Effector memory CD8-positive, alpha-beta T cell (primary cell): ENCODE results near the gene PLCL2.

Experiments used
- ATAC-seq: fragments of 150-1000 bp; cut with Tn5 transposase; replicated peaks from 2 replicates; pipeline ENCODE4 v1.10.0; 2021; ENCODE audit warnings: mild to moderate bottlenecking, moderate library complexity
- DNase-seq, 3 experiments: peaks; one replicate each; pipeline ENCODE4 v3.0.0; 2021
- H3K27ac Mint-ChIP-seq, 2 donors: one replicate each; pipeline ENCODE4 v1.8.0; 2022; ENCODE audit warnings: mild to moderate bottlenecking in 2 of 2, mixed read lengths in 2 of 2, moderate library complexity in 2 of 2
- H3K27me3 Mint-ChIP-seq, 2 donors: one replicate each; pipeline ENCODE4 v1.8.0; 2022; ENCODE audit warnings: mixed read lengths in 2 of 2
- H3K36me3 Mint-ChIP-seq: one replicate; pipeline ENCODE4 v1.8.0; 2022; ENCODE audit warnings: mild to moderate bottlenecking, moderate library complexity, mixed read lengths; ENCODE audit not compliant: insufficient read depth
- H3K4me1 Mint-ChIP-seq, 2 donors: one replicate each; pipeline ENCODE4 v1.8.0; 2022; ENCODE audit warnings: low read depth in 2 of 2, mixed read lengths in 2 of 2
- H3K4me3 Mint-ChIP-seq, 2 donors: one replicate each; pipeline ENCODE4 v1.8.0; 2022; ENCODE audit warnings: mild to moderate bottlenecking in 2 of 2, mixed read lengths in 2 of 2, moderate library complexity in 2 of 2
- H3K9me3 Mint-ChIP-seq, 2 donors: one replicate each; pipeline ENCODE4 v1.8.0; 2022; ENCODE audit warnings: mixed read lengths in 2 of 2

Gene PLCL2

DNA sequence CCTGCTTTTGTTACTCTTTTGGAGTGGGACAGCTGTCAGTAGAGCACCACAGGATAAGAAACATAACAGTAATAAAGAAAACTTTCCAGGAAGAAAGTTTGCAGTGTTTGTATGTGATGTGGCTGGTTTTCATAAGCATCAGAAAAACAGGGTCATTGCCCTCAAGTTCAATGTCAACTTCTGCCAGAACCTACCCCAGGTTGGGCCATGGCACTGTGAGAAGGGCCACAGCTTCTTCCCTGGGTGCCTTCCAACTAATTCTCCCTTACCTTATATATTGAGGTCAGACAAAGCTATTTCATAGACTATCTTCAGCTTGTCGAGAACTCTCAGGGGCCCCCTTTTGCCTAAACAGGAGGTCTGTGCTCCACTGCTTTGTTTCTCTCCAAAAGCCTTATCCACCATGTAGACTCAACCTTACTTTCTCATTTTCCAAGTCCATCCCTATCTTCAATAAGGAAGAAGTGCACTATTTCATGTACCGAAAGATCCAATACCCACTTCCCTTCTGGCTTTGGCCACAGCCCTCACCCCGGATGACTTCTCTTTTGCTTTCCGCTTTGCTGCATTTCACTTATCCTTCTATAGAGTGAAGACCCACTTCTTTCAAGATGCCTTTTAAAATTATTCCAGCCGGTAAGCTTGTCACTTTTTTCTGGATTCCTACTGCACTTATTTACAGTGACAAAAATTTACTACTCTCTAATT is 38.2 kb upstream of the PLCL2 start:
- no peak for ATAC-seq
- H3K36me3 Mint-ChIP-seq = peaks cover 15% of the 10 kb centered on the region
- peaks cover 44 to 71% of the 10 kb centered on the region in 2 donors for H3K4me1 Mint-ChIP-seq
- no peaks in the 10 kb centered on the region for H3K9me3 Mint-ChIP-seq
- H3K27me3 Mint-ChIP-seq = no peaks in the 10 kb centered on the region
- H3K27ac Mint-ChIP-seq = peak overlapping the region in 1 of 2 donors; percentile 95
- DNase-seq = no peak
- H3K4me3 Mint-ChIP-seq = no peak overlapping the region

GRCh38 chr3:16848007-16848406 is 36.7 kb upstream of the PLCL2 start:
- Mint-ChIP-seq H3K4me1 (peaks cover 29 to 56% of the 10 kb centered on the region in 2 donors), H3K27ac (peak overlapping the region in 1 of 2 donors; percentile 95), H3K9me3 (no peaks in the 10 kb centered on the region), H3K27me3 (no peaks in the 10 kb centered on the region), H3K36me3 (peaks cover under 1% of the 10 kb centered on the region), H3K4me3 (no peak overlapping the region)
- ATAC-seq = no peak
- no peak for DNase-seq

DNA sequence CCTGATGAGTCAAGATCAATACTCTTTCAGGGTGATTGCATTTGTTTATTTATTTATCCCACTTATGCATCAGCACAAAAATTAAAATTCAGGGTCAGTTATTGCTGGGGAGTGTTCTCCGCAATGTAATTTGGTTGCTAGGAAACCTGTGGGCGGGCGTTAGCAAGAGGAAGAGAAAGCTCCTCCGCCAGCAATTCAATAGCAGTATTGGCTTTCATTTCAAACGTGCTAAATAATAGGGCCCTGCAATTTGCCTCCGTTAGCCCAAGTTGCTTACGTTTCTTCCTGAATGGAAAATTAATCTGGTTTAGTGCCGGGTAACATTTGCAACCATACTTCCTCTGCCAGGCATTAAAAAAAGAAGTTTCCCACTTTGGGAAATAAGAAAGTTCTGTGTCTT is 35.5 kb upstream of the PLCL2 start:
- Mint-ChIP-seq H3K4me1 (peaks cover 20 to 45% of the 10 kb centered on the region in 2 donors), H3K36me3 (no peaks in the 10 kb centered on the region), H3K27me3 (no peaks in the 10 kb centered on the region), H3K4me3 (peak overlapping the region; percentile 70 to 73), H3K9me3 (no peaks in the 10 kb centered on the region), H3K27ac (peak overlapping the region; percentile 77 to 92)
- peak; percentile 59 to 68 (median 67) for DNase-seq
- peak; percentile 99 for ATAC-seq

GRCh38 chr3:16849795-16850194 is 35.0 kb upstream of the PLCL2 start:
- Mint-ChIP-seq H3K9me3 (no peaks in the 10 kb centered on the region), H3K4me1 (peaks cover 20 to 41% of the 10 kb centered on the region in 2 donors), H3K27me3 (no peaks in the 10 kb centered on the region), H3K27ac (peak overlapping the region; percentile 77 to 92), H3K4me3 (peak overlapping the region; percentile 70 to 73), H3K36me3 (no peaks in the 10 kb centered on the region)
- peak; percentile 21 for ATAC-seq
- no peak for DNase-seq

GRCh38 chr3:16855497-16855896 is 29.3 kb upstream of the PLCL2 start:
- DNase-seq = no peak
- Mint-ChIP-seq H3K27ac (no peak overlapping the region), H3K36me3 (no peaks in the 10 kb centered on the region), H3K27me3 (no peaks in the 10 kb centered on the region), H3K9me3 (no peaks in the 10 kb centered on the region), H3K4me1 (peaks cover 3% of the 10 kb centered on the region in 2 donors), H3K4me3 (no peak overlapping the region)
- ATAC-seq = no peak

- Mint-ChIP-seq H3K4me3 (no peak overlapping the region), H3K36me3 (no peaks in the 10 kb centered on the region), H3K9me3 (no peaks in the 10 kb centered on the region), H3K4me1 (peaks cover 0 to 3% of the 10 kb centered on the region in 2 donors), H3K27ac (no peak overlapping the region), H3K27me3 (no peaks in the 10 kb centered on the region)
- no peak for ATAC-seq
- DNase-seq = no peak
Observed at GRCh38 chr3:16860234-16860633, 24.5 kb upstream of the PLCL2 start.

- H3K9me3 Mint-ChIP-seq = no peaks in the 10 kb centered on the region
- no peak overlapping the region for H3K4me3 Mint-ChIP-seq
- DNase-seq = no peak
- H3K27me3 Mint-ChIP-seq = no peaks in the 10 kb centered on the region
- peaks cover 4 to 5% of the 10 kb centered on the region in 2 donors for H3K4me1 Mint-ChIP-seq
- no peak for ATAC-seq
- H3K27ac Mint-ChIP-seq = no peak overlapping the region
- H3K36me3 Mint-ChIP-seq = no peaks in the 10 kb centered on the region
Observed at GRCh38 chr3:16861432-16861831, 23.3 kb upstream of the PLCL2 start.

- H3K27me3 Mint-ChIP-seq = no peaks in the 10 kb centered on the region
- peaks cover 10 to 13% of the 10 kb centered on the region in 2 donors for H3K4me1 Mint-ChIP-seq
- no peak for DNase-seq
- no peaks in the 10 kb centered on the region for H3K36me3 Mint-ChIP-seq
- H3K27ac Mint-ChIP-seq = no peak overlapping the region
- ATAC-seq = no peak
- H3K4me3 Mint-ChIP-seq = no peak overlapping the region
- H3K9me3 Mint-ChIP-seq = no peaks in the 10 kb centered on the region
Observed at GRCh38 chr3:16864610-16865313, 20.0 kb upstream of the PLCL2 start.

DNA sequence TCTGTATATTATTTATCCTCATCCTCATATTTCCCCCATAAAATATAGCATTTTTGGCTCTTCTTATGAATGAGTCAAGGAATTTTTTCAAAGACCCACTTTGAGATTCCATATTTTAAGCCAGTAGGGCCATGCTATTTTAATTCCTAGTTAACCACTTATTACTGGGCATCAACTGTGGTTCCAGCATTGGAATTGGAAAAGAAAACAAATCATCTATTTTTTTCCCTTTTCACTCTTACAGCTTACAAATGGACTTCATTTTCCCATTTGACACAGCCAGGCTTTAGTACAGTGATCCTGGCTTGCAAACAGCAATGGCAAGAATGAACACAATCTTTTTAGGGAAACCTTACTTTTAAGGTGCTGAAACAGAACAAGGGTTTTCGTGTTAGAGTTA is 19.4 kb upstream of the PLCL2 start:
- H3K4me3 Mint-ChIP-seq = no peak overlapping the region

GRCh38 chr3:16866571-16866970 is 18.2 kb upstream of the PLCL2 start:
- Mint-ChIP-seq H3K27ac (no peak overlapping the region), H3K4me3 (no peak overlapping the region), H3K27me3 (no peaks in the 10 kb centered on the region), H3K36me3 (no peaks in the 10 kb centered on the region), H3K9me3 (no peaks in the 10 kb centered on the region), H3K4me1 (peaks cover 10 to 13% of the 10 kb centered on the region in 2 donors)
- DNase-seq (peak in 1 of 3 experiments; percentile 16), ATAC-seq (peak; percentile 97)

More for the DNA sequence above, 19.4 kb upstream of the PLCL2 start:
- Mint-ChIP-seq H3K4me1 (peaks cover 10 to 13% of the 10 kb centered on the region in 2 donors), H3K27me3 (no peaks in the 10 kb centered on the region), H3K36me3 (no peaks in the 10 kb centered on the region), H3K9me3 (no peaks in the 10 kb centered on the region), H3K27ac (no peak overlapping the region)
- no peak for DNase-seq
- ATAC-seq = no peak

DNA sequence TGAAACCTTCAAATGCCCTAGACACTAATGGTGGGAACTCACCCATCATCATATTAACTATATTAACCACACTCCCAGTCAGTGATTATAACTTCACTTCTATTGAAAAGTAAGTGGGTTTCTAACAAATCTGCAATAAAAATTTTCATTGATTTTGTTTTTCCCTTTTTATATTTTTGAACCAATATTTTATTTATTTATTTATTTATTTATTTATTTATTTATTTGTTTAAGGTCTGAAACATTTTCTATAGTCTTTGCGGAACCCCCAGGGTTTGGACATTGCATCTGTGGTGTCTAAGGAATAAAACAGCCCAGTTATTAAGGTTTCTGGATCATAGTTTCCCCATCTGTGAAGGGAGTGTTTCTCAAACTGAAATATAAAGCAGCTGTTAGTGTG is 16.2 kb upstream of the PLCL2 start:
- H3K36me3 Mint-ChIP-seq = no peaks in the 10 kb centered on the region
- H3K9me3 Mint-ChIP-seq = no peaks in the 10 kb centered on the region
- ATAC-seq (no peak), DNase-seq (no peak)
- H3K4me1 Mint-ChIP-seq = peaks cover 10 to 13% of the 10 kb centered on the region in 2 donors
- no peak overlapping the region for H3K4me3 Mint-ChIP-seq
- H3K27me3 Mint-ChIP-seq = peaks cover 18% of the 10 kb centered on the region in 2 donors
- H3K27ac Mint-ChIP-seq = no peak overlapping the region

GRCh38 chr3:16869261-16870005 is 15.3 kb upstream of the PLCL2 start:
- Mint-ChIP-seq H3K4me1 (peaks cover 10 to 13% of the 10 kb centered on the region in 2 donors), H3K27me3 (peaks cover 27% of the 10 kb centered on the region in 2 donors), H3K27ac (no peak overlapping the region), H3K4me3 (no peak overlapping the region), H3K9me3 (no peaks in the 10 kb centered on the region), H3K36me3 (no peaks in the 10 kb centered on the region)
- DNase-seq = no peak
- ATAC-seq = no peak

DNA sequence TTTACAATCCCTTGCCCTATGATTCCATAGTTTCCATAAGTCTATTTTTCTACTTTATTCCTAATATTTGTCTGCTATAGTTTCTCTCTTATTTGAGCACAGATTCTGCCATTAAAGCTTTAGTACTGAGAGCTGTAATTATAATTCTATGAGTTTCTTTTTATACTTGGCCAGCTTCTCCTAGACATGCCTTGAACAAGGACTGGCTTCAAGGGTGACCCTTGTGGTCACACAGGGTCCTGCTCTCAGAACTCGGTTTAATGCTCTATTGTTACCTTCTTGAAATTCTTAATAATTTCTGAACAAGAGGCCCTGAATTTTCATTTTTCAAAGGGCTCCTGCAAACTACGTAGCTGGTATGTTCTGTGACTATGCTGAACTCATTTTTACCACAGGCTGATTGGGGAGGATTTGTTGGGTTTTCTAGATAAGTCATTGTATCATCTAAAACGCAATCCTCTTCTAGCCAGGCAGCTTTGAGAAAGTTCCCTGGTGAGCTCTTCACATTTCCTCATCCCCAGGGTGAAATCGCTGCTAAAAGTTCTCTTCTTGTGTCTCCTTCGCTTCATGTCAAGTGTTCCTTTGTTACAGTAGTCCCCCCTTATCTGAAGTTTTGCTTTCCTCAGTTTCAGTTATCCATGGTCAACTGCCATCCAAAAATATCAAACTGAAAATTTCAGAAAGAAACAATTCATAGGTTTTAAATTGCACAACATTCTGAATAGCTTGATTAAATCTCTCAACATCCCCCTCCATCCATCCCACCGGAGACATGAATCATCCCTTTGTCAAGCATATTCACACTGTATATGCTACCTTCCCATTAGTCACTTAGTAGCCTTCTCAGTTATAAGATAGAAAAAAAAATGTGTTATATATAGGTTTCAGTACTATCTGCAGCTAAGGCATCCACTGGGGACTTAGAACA is 12.6 kb upstream of the PLCL2 start:
- Mint-ChIP-seq H3K27ac (no peak overlapping the region), H3K36me3 (no peaks in the 10 kb centered on the region), H3K9me3 (no peaks in the 10 kb centered on the region), H3K27me3 (peaks cover 28 to 30% of the 10 kb centered on the region in 2 donors), H3K4me3 (no peak overlapping the region), H3K4me1 (peaks cover under 1 to 1% of the 10 kb centered on the region in 2 donors)
- DNase-seq (no peak), ATAC-seq (no peak)
